Uterus (tissue), 2 donors: ENCODE results near the gene MSH4.
"Not testable (repeated sequence)": the region's sequence is repeated elsewhere in the genome, so short reads cannot be mapped to it uniquely, and the experiment has no call there.

Experiments
- POLR2A ChIP-seq, 2 donors: fragments of 450-650 bp; IDR thresholded peaks; one replicate each; pipeline ENCODE4 v1.6.1; 2016; ENCODE audit warnings: antibody characterized with exemption in 2 of 2, mild to moderate bottlenecking in 1 of 2, moderate library complexity in 1 of 2
- TF ChIP-seq, protein P1 (sequence below), 4 experiments: fragments of 200-600 bp in 2 of 4; fragments of 450-650 bp in 2 of 4; sonication (generic) in 2 of 4; IDR thresholded peaks; one replicate each; pipeline ENCODE4 v1.5.1; 2016 to 2019; ENCODE audit warnings: antibody characterized with exemption in 4 of 4, mild to moderate bottlenecking in 2 of 4, moderate library complexity in 1 of 4

DNA sequence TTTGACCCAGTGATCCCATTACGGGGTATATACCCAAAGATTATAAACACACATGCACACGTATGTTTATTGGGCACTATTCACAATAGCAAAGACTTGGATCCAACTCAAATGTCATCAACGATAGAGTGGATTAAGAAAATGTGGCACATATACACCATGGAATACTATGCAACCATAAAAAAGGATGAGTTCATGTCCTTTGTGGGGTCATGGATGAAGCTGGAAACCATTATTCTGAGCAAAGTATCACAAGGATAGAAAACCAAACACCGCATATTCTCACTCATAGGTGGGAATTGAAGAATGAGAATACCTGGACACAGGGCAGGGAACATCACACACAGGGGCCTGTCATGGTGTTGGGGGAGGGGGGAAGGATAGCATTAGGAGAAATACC lies 12.8 kb upstream of the MSH4 start:
- TF ChIP-seq, protein P1, sequence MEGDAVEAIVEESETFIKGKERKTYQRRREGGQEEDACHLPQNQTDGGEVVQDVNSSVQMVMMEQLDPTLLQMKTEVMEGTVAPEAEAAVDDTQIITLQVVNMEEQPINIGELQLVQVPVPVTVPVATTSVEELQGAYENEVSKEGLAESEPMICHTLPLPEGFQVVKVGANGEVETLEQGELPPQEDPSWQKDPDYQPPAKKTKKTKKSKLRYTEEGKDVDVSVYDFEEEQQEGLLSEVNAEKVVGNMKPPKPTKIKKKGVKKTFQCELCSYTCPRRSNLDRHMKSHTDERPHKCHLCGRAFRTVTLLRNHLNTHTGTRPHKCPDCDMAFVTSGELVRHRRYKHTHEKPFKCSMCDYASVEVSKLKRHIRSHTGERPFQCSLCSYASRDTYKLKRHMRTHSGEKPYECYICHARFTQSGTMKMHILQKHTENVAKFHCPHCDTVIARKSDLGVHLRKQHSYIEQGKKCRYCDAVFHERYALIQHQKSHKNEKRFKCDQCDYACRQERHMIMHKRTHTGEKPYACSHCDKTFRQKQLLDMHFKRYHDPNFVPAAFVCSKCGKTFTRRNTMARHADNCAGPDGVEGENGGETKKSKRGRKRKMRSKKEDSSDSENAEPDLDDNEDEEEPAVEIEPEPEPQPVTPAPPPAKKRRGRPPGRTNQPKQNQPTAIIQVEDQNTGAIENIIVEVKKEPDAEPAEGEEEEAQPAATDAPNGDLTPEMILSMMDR (IDR thresholded peaks at IDR 0.05): not testable (repeated sequence)
- TF ChIP-seq POLR2A (IDR thresholded peaks at IDR 0.05): not testable (repeated sequence)
